HG03439 (cell line): ENCODE data around the gene PPAT.
A peak's percentile ranks its signal among the peaks of the same experiment; 100 is the strongest.
"Not testable (repeated sequence)": the region's sequence is repeated elsewhere in the genome, so short reads cannot be mapped to it uniquely, and the experiment has no call there.

Experiments
- ATAC-seq: cut with Tn5 transposase; IDR thresholded peaks from one replicate; pipeline ENCODE4 v1.9.1; 2021; ENCODE audit warnings: mild to moderate bottlenecking, moderate library complexity; ENCODE audit not compliant: unreplicated experiment

PPAT gene

DNA sequence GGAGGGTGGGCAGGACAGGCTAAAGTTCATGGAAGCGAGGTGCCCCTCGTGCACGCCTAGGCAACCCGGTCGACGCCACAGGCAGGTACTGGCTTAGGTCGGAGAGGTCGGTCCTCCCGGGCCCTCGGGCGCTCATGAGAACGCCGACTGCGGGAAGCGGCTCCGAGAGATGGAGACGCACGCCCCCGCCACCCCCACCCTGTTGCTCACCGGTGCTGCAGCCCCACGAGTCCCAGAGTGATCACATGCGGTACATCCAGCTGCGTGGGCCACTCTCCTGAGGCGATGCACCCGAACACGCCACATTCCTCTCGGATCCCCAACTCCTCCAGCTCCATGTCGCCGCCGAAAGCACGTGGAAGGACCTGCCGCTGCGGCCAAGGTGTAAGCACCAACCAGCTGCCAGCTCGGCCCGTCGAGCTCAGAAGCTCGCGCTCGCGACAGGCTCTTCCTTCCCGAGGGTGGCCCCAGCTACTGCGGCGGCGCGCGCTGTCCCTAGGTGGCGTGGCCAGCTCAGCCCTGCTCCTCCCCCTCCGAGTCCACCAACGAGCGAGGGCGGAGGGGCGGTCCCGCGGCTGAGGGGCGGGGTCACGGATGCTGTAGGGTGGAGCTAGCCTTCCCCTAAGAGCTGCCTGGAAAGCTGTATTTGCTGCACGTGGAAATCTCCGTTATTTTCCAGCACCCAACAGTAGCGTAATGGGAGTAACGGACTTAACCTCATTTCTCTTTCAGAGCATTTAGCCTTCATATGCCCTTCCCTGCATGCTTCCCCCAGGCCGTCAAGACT is at the start of gene PPAT:
TSS of gene PPAT (minus strand) at position 476 of the 787 bp plus-strand sequence. CDS start at position 338, 138 bp downstream.
- ATAC-seq: peak; percentile 79

DNA sequence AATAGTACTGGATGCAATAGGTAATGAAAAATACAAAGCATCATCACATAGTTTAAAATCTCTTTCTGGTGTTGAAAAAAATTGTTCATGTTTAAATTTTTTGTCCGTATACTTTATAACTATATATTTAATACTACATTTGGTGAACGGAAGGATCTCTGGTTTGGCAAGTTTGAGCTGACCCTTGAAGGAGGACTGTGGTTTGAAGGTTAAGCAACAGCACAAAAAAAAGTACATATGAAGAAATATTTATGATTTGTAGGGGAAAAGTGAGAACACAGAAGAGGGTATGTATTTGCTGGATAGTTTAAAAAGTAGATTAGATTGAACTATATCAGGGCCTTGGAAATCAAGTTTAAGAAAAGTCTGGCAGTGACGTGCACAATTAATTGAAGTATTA is 45.3 kb upstream of the PPAT start:
- ATAC-seq: no peak

DNA sequence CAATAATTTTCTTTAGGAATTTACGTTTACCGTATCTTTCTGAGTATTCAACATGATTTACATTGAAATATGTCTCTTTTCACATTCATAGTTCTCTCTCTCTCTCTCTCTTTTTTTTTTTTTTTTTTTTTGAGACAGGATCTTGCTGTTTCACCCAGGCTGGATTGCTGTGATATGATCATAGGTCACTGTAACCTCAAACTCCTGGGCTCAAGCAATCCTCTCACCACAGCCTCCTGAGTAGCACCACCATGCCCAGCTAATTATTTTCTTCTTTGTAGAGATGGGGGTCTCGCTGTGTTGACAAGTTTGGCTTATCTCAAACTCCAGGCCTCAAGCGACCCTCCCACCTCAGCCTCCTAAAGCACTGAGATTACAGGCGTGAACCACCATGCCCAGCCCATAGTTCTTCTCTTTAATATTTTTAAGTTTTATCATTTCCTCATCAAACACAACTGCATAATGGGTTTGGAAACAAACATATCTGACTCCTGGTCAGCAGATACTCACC is 41.8 kb upstream of the PPAT start:
- no peak for ATAC-seq

DNA sequence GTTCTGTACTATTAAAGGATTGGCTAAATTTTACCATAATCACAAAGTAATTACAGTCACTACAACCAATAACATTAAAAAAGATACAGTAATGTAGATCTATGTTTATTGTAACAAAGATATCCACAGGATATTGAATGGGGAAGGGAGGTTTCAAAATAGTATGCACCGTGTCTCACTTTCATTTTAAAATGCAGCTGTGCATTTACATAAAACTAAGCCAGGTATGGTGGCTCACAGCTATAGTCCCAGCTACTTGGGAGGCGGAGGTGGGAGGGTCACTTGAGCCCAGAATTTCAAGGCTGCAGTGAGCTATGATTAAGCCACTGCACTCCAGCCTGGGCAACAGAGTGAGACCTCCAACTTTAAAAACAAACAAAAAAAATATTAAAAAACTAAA is 40.5 kb upstream of the PPAT start:
- ATAC-seq: peak; percentile 81

DNA sequence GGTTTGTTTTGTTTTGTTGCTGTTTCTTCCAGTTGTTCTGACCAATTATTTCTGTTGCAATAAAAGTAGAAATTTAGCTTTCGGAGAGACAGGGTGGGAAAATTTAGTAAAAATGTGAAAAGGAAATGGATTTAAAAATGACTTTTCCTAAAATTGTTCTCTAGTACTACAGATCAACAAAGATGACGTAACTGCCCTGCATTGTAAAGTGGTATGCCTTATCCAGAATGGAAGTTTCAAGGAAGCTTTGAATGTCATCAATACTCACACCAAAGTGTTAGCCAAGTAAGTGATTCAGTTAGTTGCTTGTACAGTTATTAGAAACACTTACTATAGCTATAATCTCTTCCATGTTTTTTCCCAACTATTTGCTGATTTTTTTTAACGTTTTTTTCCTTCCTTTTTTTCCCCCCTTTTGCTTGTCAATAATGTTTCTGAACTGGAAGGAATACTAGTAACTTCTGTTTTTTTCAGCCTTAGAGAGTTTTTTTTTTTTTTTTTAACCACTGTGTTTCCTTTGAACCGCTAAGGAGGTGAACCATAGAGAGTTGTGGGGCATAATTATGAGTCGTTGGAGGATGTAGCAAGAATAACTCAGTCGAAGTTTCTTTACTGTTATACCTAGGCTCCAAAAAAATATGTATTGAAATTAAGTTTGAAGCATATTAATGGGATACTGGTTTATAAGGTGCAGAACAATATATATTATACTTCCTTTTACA is 34.2 kb upstream of the PPAT start:
- no peak for ATAC-seq

DNA sequence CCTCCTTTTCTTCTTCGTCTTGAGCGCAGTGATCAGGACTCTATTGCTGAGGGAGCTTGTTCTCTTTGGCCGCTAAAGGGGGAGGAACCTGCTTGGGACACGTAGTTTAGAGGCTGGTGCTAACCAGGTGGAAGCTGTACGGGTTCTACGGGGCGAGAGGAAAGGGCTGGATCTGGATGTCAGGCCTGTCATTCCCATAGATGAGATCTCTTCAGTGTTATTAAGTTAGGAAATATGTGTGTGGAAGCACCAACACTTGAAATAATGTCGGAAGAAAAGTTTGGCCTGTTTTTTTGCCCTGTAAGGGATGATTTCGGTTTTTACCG is 32.6 kb upstream of the PPAT start:
- peak; percentile 52 for ATAC-seq

DNA sequence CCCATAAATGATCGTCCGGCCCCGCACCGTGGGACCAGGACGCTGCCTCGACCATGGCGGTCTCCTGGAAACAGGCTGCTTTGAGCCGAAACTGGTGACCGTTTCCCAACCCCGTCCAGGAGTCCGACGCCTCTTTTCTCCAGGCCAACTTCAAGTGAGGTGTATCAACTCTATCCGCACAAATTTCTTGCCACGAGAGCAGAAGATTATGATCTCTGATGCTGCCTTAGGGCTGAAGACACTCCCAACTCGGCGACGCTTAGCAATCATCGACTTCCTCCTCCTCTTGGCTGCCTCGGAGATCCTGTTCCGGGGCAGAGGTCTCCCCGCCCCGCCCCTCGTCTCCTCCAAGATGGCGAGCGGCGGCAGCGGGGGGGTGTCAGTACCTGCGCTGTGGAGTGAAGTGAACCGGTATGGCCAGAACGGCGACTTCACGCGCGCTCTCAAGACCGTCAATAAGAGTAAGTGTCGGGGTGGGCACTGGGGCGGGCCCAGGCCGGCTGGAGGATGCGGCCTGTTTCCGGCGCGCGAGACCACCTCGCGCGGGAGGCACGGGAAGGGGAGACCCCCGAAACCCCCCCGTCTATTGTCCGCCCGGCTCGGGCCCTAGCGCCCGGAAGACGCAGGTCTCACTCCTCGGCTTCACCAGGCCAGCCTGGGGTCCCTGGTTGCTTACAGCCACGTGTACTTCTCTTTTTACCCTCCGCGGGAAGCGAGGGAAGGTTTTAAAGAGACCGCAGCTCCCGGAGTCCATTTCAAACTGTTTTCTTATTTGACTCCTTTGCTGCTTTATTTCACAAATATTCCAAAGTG is 32.1 kb upstream of the PPAT start, which contains the start of gene SRP72:
TSS of gene SRP72 (plus strand) at position 334 of the 813 bp plus-strand sequence. CDS start at position 353, 19 bp downstream.
- ATAC-seq: peak; percentile 91

DNA sequence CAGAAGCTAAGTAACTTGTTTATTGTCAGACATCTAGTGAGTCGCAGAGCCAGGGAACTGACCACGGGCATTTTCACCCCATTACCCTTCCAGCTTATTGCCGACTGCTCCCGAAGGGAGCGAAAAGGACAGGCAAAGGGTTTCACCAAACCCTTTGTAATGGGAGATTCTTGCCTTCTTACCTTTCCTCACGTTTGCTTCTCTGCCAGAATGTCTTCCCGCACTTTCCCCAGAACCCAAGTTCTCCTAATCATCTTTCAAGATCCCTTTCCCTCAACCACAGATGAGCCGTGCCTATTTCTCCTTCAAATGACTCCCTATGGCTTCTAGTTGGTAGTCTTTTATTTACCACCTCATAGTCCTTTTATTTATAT is 31.5 kb upstream of the PPAT start:
- ATAC-seq: no peak

DNA sequence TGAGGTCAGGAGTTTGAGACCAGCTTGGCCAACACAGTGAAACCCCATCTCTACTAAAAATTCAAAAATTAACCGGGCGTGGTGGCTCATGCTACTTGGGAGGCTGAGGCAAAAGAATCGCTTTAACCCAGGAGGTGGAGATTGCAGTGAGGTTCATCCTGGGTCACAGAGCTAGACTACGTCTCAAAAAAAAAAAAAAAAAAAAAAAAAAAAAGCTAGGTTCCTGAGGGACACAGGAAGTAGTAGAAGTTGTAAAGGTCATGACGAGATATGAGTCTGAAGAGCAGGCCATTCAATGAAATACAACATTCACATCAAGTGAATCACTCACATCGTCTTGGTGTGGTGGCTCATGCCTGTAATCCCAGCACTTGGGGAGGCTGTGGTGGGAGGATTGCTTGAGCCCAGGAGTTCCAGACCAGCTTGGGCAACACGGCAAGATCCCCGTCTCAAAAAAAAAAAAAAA is 30.9 kb upstream of the PPAT start:
- not testable (repeated sequence) for ATAC-seq

DNA sequence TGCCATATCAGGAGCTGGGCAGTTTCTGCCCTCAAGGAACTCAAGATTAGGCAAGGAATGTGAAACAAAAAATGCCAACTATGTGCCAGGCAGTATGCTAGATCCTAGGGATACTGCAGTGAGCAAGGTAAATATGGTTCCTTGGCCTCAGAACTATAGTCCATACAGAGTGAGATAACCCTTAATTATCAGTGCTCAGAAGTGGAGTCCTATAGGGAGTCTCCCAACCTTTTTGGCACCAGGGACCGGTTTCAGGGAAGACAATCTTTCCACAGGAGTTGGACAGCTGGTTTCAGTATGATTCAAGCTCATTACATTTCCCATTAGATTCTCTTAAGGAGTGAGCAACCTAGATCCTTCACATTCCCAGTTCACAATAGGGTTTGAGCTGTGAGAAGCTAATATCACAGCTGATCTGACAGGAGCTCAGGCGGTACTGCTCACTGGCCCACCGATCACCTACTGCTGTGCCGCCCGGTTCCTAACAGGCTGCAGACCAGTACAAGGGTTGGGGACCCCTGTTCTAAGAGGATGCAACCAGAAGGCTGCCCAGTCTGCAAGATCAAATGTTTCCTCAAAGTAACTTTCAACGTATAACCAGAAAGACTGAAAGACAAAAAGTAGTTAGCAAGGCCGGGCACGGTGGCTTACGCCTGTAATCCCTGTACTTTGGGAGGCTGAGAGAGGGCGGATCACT is 30.3 kb upstream of the PPAT start:
- ATAC-seq: no peak

DNA sequence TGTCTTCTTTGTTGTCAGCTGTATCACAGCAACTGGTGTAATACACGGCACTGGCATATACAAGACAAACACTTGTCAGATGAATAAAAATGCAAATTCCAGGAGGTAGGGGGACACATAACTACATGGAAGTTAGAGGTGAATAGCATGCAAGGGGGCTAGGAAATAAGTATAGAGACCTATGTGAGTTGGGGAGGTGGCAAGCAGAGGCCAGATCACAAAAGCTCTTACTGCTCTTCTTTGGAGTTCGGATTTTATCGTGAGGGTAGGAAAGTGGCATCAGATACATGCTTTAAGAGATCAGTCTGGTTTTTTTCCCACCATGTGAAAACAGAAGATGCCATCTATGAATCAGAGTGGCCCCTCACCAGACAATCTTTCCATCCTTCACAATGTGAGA is 29.2 kb upstream of the PPAT start:
- ATAC-seq: no peak

DNA sequence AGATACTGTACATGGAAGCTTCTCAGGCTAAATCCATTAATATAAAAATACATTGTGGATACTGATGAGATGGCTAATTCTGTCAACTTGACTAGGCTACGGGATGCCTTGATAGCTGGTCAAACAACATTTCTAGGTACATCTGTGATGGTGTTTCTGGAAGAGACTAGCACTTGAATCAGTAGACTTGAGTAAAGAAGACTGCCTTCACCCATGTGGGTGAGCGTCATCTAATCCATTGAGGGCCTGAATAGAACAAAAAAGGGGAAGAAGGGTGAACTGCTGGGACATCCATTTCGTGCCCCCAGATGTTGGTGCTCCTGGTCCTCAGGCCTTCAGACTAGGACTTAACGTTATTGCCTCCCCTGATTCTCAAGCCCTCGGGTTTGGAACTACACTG is 28.3 kb upstream of the PPAT start:
- ATAC-seq: no peak

DNA sequence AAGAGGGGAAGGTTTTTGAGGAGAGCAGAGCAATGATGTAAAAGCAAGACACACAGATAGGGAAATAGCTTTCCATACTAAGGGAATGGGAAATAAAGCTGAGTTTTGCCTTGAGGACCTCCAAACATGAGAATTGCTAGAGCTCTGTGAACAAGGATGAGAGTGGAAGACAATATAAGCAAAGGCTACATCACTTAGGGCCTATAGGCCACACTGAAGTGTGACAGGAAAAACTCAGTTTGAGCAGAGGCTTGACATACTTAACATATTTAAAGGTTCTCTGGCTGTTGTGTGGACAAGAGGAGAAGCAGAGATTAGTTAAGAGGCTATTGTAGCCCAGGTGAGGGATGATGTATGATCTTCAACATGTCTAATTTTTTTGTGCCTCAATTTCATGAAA is 26.7 kb upstream of the PPAT start:
- no peak for ATAC-seq

DNA sequence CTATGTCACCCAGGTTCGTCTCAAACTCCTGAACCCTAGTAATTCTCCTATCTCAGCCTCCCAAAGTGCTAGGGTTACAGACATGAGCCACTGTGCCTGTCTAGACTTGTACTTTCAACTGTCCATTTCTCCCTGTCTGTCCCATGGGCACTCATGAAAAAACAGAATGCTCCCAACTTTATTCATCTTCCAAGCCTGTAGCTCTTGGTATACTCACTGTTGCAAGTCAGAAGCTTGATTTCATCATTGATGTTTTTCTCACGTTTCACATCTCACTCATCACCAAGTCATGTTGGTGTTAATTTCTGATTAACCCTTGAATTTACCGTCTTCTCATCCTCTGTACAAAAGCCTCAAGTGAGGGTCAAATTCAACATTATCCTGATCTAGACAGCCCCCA is 24.7 kb upstream of the PPAT start:
- no peak for ATAC-seq

DNA sequence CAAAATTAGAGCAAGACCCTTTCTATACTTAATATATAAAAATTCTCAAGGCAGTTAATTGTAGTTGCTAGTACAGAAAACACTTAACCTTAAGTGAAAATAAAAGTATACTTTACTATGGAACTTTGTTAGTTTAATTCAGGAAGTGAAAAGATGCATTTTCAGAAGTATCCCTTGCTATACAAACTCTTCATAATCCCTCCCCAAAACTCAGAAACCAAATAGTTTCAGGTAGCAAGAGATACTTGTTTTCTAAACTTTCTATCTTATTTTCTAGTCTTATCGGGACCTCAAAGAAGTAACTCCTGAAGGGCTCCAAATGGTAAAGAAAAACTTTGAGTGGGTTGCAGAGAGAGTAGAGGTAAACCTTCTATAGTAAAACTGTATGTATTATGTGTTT is 14.9 kb upstream of the PPAT start:
- no peak for ATAC-seq

DNA sequence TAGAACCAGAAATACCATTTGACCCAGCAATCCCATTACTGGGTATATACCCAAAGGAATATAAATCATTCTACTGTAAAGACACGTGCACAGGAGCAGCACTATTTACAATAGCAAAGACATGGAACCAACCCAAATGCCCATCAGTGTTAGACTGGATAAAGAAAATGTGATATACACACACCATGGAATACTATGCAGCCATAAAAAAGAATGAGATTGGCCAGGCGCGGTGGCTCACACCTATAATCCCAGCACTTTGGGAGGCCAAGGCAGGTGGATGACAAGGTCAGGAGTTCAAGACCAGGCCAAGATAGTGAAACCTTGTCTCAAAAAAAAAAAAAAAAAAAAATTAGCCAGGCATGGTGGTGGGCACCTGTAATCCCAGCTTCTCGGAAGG is 14.1 kb upstream of the PPAT start:
- ATAC-seq: not testable (repeated sequence)

DNA sequence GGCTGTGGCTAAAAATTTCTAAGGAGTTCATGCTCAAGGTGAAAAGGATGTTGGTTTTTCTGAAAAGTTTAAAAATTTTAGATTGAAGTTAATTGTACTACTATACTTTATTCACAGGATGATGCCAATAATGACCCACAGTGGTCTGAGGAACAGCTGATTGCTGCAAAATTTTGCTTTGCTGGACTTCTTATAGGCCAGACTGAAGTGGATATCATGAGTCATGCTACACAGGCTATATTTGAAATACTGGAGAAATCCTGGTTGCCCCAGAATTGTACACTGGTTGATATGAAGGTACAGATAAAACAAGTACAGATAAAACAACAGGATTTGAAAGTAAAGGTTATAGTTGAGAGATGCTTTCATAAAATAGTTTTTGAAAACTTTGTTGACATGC is 12.9 kb upstream of the PPAT start:
- ATAC-seq: no peak

DNA sequence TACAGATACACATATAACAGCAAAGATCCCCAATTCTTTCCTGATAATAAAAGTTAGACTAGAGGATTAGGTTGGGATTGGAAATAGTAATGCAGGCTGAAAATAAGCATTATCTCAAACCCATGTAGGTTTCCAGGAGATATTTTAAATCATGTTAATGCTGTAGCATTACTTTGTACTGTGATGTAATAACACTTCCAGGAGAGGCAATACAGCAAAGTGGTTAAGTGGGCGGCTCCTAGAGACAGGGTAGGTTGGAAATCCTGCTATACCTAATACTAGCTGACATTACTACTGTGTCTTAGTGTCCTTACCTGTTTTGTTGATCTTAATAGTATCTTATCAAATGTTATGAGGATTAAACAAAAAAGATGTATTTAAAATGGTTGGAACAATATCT is 10.3 kb upstream of the PPAT start:
- ATAC-seq: no peak

DNA sequence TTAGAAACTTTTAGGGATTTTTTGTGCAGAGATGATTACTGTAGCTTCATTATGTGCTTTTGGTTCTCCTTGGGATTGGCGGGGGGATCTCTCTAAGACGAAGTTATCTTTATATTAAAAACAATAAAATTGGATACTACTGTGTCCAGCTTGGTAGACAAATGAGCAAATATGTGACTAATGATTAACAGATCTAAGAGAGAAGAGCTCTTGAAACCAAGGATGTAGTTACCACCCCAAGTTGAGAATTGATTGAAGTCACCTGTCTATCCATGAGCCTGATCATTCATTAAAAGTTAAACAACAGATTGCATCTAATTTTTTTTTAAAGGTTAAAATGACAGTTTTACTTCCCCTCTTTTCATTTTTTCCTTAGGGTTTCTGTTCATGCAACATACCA is 9.3 kb upstream of the PPAT start:
- no peak for ATAC-seq

DNA sequence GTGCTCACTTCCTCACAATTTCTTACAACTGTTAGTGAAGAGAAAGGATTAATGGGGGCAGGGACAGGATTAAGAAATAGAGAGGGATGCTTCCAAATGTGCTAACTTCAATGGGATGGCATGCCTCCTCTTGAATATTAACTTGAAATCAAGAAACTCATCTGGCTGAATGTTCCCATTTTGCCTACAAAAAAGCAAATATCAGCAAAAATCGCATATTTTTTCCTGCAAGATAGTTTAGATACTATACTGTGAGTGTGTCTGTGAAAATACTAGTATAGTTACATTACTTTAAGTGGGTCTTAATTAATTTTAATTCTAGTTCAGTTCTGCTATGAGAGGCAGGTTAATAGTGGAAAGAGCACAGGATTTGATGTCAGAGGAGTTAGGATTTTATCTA is 5.6 kb upstream of the PPAT start:
- no peak for ATAC-seq

DNA sequence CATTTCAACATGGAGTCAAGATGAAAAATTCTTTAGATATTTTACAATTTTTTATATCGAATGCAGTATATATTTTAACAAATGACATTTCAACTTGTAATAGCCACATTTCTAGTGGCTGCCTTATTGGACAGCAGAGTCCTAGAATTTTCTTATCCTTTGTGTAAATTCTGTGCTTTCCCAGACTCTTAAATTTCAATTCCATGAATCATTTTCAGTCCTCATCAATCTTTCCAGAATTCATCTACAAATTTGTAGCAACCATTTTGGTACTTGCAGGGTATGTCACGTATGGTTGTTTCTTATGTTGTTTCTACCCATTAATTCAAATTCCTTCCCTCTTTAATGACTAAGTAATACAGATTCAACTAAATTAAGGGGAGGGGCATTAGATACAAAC is 3.4 kb upstream of the PPAT start:
- ATAC-seq: no peak
